ENCODE results near the gene ATXN7L3.
A peak's percentile ranks its signal among the peaks of the same experiment; 100 is the strongest.

Gene ATXN7L3

GRCh38 chr17:44200478-44201155, 933 bp upstream of the ATXN7L3 start:
- DNase-seq (ENCODE audit: low spot score) = peak; percentile 76

DNA sequence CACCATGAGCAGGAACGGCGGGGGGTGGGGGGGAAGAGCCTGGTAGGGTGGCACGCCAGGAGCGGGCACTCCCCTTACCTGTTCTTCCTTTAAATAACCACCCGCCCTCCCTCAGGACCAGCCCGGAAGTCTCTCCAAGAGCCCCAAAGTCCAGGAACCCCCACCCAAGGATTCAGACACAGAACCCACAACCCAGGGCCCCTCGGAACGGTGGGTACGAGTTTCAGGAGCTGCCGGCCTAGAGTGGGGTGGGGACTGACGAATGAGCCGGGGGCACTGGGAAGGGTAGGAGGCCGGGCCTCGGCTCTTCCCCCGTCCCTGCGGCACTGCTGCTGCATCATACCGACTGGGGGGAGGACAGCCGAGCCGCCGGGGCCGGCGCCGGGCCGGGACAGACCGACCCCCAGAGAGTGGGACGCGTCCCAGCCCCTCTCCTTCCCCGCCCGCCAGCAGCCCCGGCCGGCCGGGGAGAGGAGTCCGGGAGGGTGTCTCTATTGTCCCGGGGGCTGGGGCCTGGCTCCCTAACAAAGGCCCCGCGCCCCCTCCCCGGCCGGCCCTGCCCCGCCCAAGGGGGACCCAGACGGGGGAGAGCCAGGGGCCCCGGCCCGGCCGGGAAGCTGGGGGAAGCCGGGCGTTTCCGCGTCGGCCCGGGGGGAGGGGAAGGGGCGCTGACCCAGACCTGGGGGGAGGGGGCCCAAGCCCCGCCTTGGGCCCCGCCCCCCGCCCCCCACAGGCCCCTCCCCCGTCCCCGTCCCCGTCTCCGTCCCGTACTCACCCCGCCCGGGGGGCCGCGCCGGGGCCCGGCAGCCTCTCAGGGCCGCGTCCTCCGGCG, 747 bp downstream of the ATXN7L3 start:
- peak; percentile 47 for DNase-seq (ENCODE audit: low spot score)

DNA sequence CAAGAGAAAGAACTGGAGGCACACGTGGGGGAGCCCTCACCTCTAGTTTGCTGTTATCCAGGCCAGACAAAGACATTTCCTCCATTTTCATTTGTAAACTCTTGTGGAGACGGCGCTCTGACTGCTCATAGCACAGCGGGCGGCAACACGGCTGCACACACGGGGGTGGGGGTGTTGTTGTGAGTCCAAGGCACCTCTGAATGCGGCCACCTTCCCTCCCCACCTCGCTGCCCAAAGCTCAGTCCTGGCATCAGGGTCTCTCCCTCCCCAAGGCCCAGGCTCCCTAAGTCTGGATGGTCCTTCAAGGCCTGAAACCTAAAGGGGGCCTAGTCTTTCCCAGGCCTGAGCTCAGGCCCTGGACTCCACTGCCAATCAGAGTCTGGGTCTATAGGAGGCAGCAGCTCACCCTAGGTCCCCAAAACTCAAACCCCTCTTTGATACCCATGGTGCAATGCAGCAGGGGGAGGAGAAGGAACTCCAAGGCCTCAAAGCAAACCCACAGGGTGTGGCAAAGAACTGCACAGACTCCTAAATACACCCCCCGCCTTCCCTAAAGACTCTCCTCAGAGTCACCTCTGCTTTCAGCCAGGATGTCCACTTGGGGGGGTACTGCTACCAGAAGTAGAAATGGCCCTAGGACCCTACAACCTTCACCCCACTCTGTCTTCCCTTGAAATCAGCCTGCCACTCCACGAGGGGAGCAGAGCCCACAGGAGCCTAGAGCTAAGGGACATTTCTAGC, 1.5 kb downstream of the ATXN7L3 start:
- no peak for DNase-seq (ENCODE audit: low spot score)

DNA sequence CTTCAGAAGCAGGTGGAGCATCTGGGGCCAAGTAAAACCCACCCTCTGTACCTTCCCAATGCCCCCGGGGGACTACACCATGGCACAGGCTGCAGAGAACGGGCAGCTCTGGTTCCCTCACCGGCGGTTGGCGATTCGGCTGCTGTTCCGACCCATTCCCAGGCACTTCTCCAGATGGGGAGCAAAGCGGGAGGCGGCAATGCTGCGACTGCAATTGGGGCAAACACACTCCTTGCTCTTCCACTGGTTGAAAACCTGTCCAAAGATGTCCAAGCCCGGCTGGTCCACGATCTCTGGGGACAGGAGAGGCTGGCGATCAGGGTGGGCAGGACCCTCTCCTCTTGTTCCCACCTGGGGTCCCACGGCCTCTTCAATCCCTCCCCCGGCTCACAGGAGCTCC, 2.6 kb downstream of the ATXN7L3 start:
- DNase-seq (ENCODE audit: low spot score) = no peak

DNA sequence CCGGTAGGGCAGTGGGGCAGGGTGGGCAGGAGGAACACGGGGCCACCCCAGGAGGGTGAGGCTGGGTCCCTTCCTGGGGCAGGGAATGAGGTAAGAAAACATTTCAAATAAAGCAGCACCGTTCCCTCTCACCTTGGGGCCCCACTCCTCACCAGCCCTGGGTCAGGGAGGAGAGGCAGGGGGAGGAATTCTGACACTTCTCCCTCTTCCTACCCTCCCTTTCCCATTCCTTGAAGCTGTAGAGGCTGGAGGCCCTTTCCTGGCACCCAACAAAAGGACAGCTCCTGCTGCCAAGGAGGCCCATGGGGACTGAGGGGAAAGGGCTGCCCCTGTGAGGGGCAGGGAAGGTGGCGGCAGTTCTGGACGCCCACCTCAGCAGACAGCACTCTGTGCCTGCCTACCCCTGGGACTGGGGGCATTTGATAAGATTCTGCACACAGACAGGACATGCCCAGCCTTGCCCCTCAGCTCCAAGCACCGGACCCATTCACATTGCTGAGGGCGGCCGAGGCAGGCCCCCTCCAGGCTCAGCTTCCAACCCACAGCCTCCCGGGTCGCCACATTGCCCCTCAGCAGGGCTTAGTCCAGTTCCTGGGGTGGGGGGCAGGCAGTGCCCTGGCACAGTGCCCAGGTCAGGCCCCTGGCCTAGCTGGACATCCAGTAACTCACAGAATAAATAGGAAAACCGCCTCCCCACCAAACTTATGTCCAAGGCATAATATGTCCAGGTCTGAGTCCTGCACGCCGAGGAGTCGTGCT, 6.2 kb downstream of the ATXN7L3 start:
- DNase-seq (ENCODE audit: low spot score) = no peak

- no peak for DNase-seq (ENCODE audit: low spot score)
Observed at GRCh38 chr17:44192750-44193149, 6.9 kb downstream of the ATXN7L3 start.

GRCh38 chr17:44191941-44192496, 7.7 kb downstream of the ATXN7L3 start:
- DNase-seq (ENCODE audit: low spot score) = no peak

DNA sequence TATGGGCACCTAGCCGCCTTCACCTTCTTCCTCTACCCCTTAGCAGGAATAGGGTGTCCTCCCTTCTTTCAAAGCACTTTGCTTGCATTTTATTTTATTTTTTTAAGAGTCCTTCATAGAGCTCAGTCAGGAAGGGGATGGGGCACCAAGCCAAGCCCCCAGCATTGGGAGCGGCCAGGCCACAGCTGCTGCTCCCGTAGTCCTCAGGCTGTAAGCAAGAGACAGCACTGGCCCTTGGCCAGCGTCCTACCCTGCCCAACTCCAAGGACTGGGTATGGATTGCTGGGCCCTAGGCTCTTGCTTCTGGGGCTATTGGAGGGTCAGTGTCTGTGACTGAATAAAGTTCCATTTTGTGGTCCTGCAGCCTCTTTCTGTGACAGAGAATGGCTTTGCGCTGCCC, 8.3 kb downstream of the ATXN7L3 start:
- DNase-seq (ENCODE audit: low spot score) = no peak

DNA sequence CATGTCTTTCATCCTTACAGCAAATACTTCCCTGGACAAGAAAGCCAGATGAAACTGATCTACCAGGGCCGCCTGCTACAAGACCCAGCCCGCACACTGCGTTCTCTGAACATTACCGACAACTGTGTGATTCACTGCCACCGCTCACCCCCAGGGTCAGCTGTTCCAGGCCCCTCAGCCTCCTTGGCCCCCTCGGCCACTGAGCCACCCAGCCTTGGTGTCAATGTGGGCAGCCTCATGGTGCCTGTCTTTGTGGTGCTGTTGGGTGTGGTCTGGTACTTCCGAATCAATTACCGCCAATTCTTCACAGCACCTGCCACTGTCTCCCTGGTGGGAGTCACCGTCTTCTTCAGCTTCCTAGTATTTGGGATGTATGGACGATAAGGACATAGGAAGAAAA, 9.2 kb downstream of the ATXN7L3 start:
- no peak for DNase-seq (ENCODE audit: low spot score)

GRCh38 chr17:44188576-44189403, 10.9 kb downstream of the ATXN7L3 start:
- no peak for DNase-seq (ENCODE audit: low spot score)

GRCh38 chr17:44187131-44187899, 12.4 kb downstream of the ATXN7L3 start:
- no peak for DNase-seq (ENCODE audit: low spot score)

GRCh38 chr17:44186307-44187130, 13.2 kb downstream of the ATXN7L3 start, which contains the start of gene TMUB2:
TSS of gene TMUB2 (plus strand) at chr17:44186972. CDS start at chr17:44187709, 737 bp downstream.
- peak; percentile 100 for DNase-seq (ENCODE audit: low spot score)

DNA sequence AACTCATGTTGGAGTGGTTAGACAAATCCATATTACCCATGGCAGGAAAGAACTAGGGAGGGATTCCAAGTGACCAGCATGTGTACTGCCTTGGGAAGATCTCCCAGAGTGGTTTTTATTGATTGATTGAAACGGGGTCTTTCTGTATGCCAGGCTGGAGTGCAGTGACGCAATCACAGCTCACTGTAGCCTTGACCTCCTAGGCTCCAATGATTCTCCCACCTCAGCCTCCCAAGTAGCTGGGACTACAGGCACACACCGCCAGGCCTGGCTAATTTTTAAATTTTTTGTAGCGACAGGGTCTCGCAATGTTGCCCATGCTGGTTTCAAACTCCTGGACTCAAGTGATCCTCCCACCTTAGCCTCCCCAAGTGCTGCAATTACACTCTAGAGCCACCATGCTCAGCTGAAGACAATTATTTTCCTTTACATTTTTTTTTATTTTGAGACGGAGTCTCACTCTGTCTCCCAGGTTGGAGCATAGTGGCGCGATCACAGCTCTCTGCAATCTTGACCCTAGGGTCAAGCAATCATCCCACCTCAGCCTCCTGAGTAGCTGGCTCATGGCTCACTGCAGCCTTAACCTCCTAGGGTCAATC, 15.4 kb downstream of the ATXN7L3 start:
- DNase-seq (ENCODE audit: low spot score) = no peak

GRCh38 chr17:44183024-44183423, 16.7 kb downstream of the ATXN7L3 start:
- DNase-seq (ENCODE audit: low spot score) = no peak

- DNase-seq (ENCODE audit: low spot score) = no peak
Observed at GRCh38 chr17:44178133-44178532, 21.6 kb downstream of the ATXN7L3 start.

DNA sequence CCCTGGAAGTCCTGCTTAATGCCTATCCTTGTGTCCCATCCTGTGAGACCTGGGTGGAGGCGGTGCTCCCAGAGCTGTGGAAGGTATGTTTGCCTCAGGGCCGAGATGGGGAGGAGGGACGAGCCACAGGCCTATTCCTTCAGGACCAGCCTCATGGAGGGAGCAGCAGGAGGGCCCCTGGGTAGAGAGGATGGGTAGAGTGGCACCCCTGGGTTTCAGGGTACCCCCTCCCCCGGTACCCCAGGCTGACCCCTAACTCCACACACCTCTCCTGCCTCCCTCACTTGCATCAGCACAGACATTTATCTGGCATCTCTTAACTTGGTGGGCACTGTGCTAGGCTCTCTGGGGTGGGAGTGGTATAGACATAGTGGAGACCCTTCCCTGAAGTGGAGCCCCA, 22.0 kb downstream of the ATXN7L3 start:
- no peak for DNase-seq (ENCODE audit: low spot score)

DNA sequence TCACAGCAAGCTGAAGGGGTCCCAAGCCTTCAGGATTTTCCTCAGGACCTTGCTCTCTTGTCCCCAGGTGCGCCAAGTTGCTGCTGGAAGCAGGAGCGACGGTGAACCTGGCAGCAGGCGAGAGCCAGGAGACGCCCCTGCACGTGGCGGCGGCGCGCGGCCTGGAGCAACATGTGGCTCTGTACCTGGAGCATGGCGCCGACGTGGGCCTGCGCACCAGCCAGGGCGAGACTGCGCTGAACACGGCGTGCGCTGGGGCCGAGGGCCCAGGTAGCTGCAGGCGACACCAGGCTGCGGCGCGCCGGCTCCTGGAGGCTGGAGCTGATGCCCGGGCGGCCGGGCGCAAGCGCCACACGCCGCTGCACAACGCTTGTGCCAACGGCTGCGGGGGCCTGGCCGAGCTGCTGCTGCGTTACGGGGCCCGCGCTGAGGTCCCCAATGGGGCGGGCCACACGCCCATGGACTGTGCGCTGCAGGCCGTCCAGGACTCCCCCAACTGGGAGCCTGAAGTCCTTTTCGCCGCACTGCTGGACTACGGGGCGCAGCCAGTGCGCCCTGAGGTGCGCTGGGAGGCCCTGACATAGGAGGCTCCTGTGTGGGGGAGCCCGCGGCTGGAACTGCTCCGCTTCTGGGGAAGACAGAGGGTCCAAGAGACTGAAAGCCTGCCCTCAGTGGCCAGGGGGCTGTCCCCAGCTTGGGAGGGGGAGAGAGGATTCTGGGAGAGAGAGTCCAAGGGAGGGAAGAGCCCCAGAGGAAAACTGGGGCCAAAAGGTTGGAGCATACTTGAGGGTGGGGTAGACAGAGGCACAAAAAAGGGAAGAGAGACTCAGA, 22.8 kb downstream of the ATXN7L3 start:
- DNase-seq (ENCODE audit: low spot score) = no peak
